HG03354 (cell line): ENCODE results near the gene PRSS27.
A peak's percentile ranks its signal among the peaks of the same experiment; 100 is the strongest.

ENCODE experiments used
- ATAC-seq: cut with Tn5 transposase; IDR thresholded peaks from one replicate; pipeline ENCODE4 v1.9.1; 2021; ENCODE audit warnings: mild to moderate bottlenecking; ENCODE audit not compliant: unreplicated experiment, poor library complexity, severe bottlenecking

PRSS27 gene

GRCh38 chr16:2734844-2735515 is 15.0 kb upstream of the PRSS27 start:
- ATAC-seq = no peak

GRCh38 chr16:2728034-2728433 is 8.0 kb upstream of the PRSS27 start:
- ATAC-seq = no peak

- ATAC-seq = no peak
Measured at GRCh38 chr16:2726923-2727322, 6.9 kb upstream of the PRSS27 start.

GRCh38 chr16:2724816-2725348 is 4.9 kb upstream of the PRSS27 start:
- ATAC-seq = no peak

GRCh38 chr16:2724088-2724676 is 4.2 kb upstream of the PRSS27 start:
- ATAC-seq = no peak

DNA sequence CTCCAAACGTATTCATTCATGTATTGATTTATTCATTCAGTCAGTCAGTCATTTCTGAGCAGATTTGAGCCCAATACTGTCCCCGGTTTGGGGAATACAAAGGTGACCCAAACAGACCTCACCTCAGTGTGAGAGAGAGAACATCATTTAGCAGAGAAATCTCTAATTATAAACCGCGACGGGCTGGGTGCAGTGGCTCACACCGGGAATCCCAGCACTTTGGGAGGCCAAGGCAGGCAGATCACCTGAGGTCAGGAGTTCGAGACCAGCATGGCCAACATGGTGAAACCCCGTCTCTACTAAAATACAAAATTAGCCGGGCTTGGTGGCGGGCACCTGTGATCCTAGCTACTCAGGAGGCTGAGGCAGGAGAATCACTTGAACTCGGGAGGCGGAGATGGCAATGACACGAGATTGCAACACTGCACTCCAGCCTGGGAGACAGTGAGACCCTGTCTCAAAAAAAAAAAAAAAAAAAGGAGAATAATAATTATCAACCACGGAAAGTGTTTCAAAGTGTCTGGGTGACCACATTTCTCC is 1.7 kb upstream of the PRSS27 start:
- peak; percentile 11 for ATAC-seq

DNA sequence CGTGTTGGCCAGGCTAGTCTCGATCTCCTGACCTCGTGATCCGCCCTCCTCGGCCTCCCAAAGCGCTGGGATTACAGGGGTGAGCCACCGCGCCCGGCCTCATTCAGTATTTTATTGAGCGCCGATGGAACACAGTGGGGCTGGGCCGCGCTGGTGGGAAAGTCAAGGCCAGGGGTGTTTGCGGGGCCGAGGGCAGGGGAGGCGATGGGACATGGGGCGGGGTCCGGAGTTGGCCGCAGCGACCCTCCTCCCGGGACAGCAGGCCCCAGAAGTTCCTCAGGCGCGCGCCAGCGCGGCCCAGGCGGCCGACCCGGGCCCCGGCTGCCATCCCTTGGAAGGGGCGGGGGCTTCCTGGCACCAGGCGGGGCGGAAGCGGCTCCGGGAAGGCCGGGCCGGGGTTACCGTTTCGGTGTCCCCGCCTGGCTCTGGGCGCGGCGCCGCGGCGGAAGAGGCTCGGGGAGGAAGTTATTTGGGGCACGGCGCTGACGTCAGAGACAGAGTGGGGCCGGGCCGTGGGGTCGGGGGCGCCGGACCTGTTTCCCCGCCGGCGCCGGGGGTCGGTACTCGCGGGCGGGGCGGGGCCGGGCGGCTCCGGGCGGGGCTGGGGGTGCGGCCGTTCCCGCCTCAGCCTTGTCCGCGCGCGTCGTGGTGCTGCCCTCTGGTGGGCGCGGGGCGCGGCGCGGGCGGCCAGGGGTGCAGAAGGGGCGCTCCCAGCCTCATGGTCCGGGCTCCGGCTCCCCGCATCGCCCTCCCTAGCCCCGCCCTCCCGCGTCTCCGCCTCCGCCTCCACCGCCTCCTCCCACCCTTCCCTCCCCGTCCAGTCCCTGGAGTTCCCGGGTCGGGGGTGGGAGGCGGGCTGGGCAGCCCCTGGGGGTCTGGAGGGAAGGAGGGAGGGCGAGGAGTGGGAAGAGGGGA is 952 bp upstream of the PRSS27 start:
- peak; percentile 79 for ATAC-seq

DNA sequence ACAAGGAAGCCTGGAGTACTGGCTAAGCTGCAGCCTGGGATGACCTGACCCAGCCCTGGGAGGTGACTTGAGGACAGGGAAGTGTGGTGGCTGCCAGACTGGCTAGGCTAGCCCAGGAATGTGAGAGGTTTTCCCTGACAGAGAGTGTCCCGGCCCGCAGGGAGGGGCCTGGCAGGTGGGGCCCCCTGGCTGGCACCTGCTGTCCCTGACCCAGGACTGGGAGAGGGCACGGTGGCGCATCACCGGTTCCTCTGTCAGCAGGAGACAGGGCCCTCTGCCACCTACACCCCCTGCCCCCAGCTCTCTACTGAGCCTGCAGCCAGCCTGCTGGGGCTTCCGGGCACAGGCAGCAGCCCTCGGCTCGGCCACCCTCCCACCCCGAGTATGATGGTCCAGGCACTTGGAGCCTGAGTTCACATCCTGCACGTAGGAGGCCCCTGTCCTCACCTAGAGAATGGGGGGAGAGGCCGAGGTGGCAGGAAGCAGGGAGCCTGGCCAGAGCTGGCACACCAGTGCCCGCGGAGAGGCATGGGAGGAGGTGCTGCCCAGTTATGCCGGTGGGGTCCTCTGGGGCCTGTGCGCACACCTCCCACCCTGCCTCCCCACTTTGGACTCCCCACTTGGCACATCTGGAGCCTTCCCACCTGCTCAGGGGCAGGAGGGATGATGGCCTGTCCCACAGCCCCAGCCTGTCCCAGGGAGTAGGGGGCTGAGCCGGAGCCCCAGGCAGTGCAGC is 528 bp downstream of the PRSS27 start:
- no peak for ATAC-seq

DNA sequence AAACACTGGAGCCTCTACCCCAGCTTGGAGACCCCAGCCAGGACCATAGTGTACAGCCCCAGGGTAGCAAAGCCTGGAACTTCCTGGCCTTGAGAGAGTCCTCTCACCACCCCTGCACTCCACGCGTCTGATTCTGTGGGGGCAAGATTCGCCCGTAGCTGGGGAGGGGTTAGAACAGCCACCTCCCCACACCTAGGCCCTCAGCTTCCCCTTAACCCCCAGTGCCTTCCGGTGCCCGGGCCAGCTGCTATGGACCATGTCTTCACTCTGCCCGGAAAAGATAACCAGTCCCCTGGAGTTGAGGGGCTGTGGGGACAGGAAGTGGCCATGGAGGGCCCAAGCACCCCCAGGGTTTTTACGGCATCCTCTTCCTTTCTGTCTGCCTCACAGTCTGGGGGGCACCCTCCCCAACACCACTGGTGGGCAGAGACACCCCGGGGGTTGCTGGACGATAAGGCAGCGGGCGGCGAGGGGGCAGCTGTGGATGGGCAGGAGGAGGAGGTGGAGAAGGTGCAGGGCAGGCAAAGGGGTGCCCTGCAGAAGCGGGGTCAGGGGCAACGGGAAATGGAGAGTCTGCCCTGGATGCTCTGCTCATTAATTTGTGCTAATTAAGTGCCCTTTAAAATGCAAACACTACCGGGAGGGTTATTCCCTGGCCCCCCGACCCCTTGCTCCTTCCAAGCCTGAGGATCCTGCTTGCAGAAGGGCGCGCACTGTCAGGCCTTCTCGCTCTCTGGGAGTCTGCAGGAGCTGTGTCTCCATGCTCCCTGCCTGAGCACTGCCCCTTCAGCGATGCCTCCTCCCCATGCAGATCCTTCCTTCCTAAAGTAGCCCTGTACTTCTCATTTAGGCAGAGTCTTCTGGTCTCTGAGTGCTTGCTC is 2.4 kb downstream of the PRSS27 start:
- no peak for ATAC-seq

GRCh38 chr16:2716948-2717347 is 3.1 kb downstream of the PRSS27 start:
- ATAC-seq = no peak

GRCh38 chr16:2715966-2716885 is 3.8 kb downstream of the PRSS27 start:
- no peak for ATAC-seq

- no peak for ATAC-seq
Measured at GRCh38 chr16:2715519-2715918, 4.5 kb downstream of the PRSS27 start.

- no peak for ATAC-seq
Measured at GRCh38 chr16:2715064-2715463, 5.0 kb downstream of the PRSS27 start.

- ATAC-seq = no peak
Measured at GRCh38 chr16:2713985-2714774, 5.8 kb downstream of the PRSS27 start.

DNA sequence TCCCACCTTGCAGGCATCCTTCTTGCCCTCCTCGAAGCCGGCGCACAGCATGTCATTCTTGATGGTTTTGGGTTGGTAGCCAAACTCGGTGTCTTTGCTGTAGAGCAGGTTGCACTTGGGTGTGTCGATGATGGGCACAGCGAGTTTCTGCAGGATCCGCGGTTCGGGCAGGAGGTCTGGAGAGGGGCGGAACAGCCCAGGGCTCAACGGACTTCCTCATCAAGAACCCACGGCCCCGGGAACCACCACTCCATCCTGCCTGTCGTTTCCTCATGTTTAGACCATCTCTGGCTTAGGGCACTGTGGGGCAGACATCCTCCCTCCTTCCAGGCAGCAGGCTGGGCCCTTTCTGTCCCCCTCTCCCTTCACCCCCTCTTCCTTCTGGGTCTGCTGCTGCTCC is 6.5 kb downstream of the PRSS27 start:
- ATAC-seq = no peak

GRCh38 chr16:2712546-2712945 is 7.5 kb downstream of the PRSS27 start:
- ATAC-seq = no peak

- no peak for ATAC-seq
Measured at GRCh38 chr16:2712063-2712441, 8.0 kb downstream of the PRSS27 start.
